Endodermal cell (in vitro differentiated cells): ENCODE data around the gene CDKN1A. TPM values are rescaled to one million over a fixed set of nuclear protein-coding genes. Genes with fewer than 3 reads are reported as not detected.

ENCODE experiments used
- DNase-seq: peaks from one replicate; pipeline ENCODE4 v3.0.0-alpha.2; 2017
- H3K27ac ChIP-seq: 2 replicates; pipeline ENCODE4 v1.5.1; 2013; ENCODE audit warnings: mild to moderate bottlenecking, low read depth, low read length, moderate library complexity
- H3K27me3 ChIP-seq: 2 replicates; pipeline ENCODE4 v1.6.1; 2013; ENCODE audit warnings: mild to moderate bottlenecking, low read length, moderate library complexity; ENCODE audit not compliant: insufficient read depth, control insufficient read depth, poor library complexity, severe bottlenecking
- H3K36me3 ChIP-seq: 2 replicates; pipeline ENCODE4 v1.7.0; 2013; ENCODE audit warnings: mild to moderate bottlenecking, low read length, moderate library complexity; ENCODE audit not compliant: control insufficient read depth, insufficient read depth
- H3K4me1 ChIP-seq: one replicate; pipeline ENCODE4 v1.7.0; 2013; ENCODE audit warnings: low read length; ENCODE audit not compliant: control insufficient read depth, insufficient read depth
- H3K4me3 ChIP-seq: 2 replicates; pipeline ENCODE4 v1.5.1; 2013; ENCODE audit warnings: mild to moderate bottlenecking, low read length, moderate library complexity
- H3K9ac ChIP-seq: 2 replicates; pipeline ENCODE4 v1.6.1; 2013; ENCODE audit warnings: mild to moderate bottlenecking, low read length, moderate library complexity; ENCODE audit not compliant: poor library complexity, severe bottlenecking; ENCODE audit errors: extremely low read depth
- H3K9me3 ChIP-seq: 2 replicates; pipeline ENCODE4 v1.6.1; 2013; ENCODE audit warnings: mild to moderate bottlenecking, low read length, moderate library complexity; ENCODE audit not compliant: control insufficient read depth
- H3K27ac Mint-ChIP-seq: 2 replicates; pipeline ENCODE4 v1.8.0; 2020; ENCODE audit warnings: mixed read lengths
- H3K27me3 Mint-ChIP-seq: 2 replicates; pipeline ENCODE4 v1.8.0; 2021; ENCODE audit warnings: mild to moderate bottlenecking, mixed read lengths; ENCODE audit not compliant: insufficient read depth
- H3K36me3 Mint-ChIP-seq: 2 replicates; pipeline ENCODE4 v1.8.0; 2020; ENCODE audit warnings: low read depth, mixed read lengths
- H3K4me1 Mint-ChIP-seq: 2 replicates; pipeline ENCODE4 v1.8.0; 2020; ENCODE audit warnings: mixed read lengths
- H3K4me3 Mint-ChIP-seq: 2 replicates; pipeline ENCODE4 v1.8.0; 2020; ENCODE audit warnings: mild to moderate bottlenecking, moderate library complexity, mixed read lengths
- H3K9me3 Mint-ChIP-seq: 2 replicates; pipeline ENCODE4 v1.8.0; 2020; ENCODE audit warnings: mild to moderate bottlenecking, mixed read lengths
- WGBS, 2 experiments: methylation state at CpG; one replicate each; pipeline versions ENCODE4 v1.1.5 to v1.1.7; 2013; ENCODE audit warnings: missing lambda C conversion rate in 2 of 2, mixed read lengths in 1 of 2; ENCODE audit not compliant: insufficient coverage in 1 of 2, insufficient read length in 1 of 2; 5-methylcytosine and 5-hydroxymethylcytosine counted together
- total RNA-seq, 2 donors: library from RNA; stranded (reverse); fragmentation: NEBNext Ultra II Directional in 1 of 2; extraction: Animal tissue kit (Norgen Biotek cat#: 25700) in 1 of 2; gene quantifications; 2 replicates in 1 of 2; 3 replicates in 1 of 2; pipeline ENCODE4 v1.2.1, GENCODE V29; 2021
- TF ChIP-seq, protein P1 (sequence below): fragments of 200-600 bp; sonication (generic); conservative IDR thresholded peaks from 2 replicates; pipeline ENCODE4 v1.5.0; 2021; ENCODE audit warnings: antibody characterized with exemption, mild to moderate bottlenecking

CDKN1A gene
- total RNA-seq, 2 donors from 2014 or later: 1.9 to 3.7 TPM

GRCh38 chr6:36714511-36714910, 36.0 kb downstream of the CDKN1A start:
- Histone ChIP-seq H3K9me3 (no peaks in the 10 kb centered on the region), H3K4me3 (no peak overlapping the region), H3K36me3 (no peaks in the 10 kb centered on the region), H3K27me3 (no peaks in the 10 kb centered on the region), H3K27ac (no peak overlapping the region), H3K4me1 (no peaks in the 10 kb centered on the region), H3K9ac (no peak overlapping the region)
- H3K9me3 Mint-ChIP-seq: no peaks in the 10 kb centered on the region
- no peak overlapping the region for H3K27ac Mint-ChIP-seq
- H3K36me3 Mint-ChIP-seq: no peaks in the 10 kb centered on the region
- H3K4me3 Mint-ChIP-seq: no peak overlapping the region
- peak; percentile 38 for DNase-seq
- H3K4me1 Mint-ChIP-seq: no peaks in the 10 kb centered on the region
- TF ChIP-seq, protein P1, sequence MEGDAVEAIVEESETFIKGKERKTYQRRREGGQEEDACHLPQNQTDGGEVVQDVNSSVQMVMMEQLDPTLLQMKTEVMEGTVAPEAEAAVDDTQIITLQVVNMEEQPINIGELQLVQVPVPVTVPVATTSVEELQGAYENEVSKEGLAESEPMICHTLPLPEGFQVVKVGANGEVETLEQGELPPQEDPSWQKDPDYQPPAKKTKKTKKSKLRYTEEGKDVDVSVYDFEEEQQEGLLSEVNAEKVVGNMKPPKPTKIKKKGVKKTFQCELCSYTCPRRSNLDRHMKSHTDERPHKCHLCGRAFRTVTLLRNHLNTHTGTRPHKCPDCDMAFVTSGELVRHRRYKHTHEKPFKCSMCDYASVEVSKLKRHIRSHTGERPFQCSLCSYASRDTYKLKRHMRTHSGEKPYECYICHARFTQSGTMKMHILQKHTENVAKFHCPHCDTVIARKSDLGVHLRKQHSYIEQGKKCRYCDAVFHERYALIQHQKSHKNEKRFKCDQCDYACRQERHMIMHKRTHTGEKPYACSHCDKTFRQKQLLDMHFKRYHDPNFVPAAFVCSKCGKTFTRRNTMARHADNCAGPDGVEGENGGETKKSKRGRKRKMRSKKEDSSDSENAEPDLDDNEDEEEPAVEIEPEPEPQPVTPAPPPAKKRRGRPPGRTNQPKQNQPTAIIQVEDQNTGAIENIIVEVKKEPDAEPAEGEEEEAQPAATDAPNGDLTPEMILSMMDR: no peak
- H3K27me3 Mint-ChIP-seq: no peaks in the 10 kb centered on the region
- WGBS, 2 experiments: 87 to 92% methylated on average over 7 to 10 of the region's 10 CpGs

GRCh38 chr6:36715469-36715868, 37.0 kb downstream of the CDKN1A start:
- Mint-ChIP-seq H3K9me3 (no peaks in the 10 kb centered on the region), H3K4me3 (no peak overlapping the region), H3K27me3 (no peaks in the 10 kb centered on the region), H3K27ac (no peak overlapping the region), H3K36me3 (no peaks in the 10 kb centered on the region), H3K4me1 (no peaks in the 10 kb centered on the region)
- Histone ChIP-seq H3K27ac (no peak overlapping the region), H3K4me3 (no peak overlapping the region), H3K27me3 (no peaks in the 10 kb centered on the region), H3K9me3 (no peaks in the 10 kb centered on the region), H3K36me3 (no peaks in the 10 kb centered on the region), H3K4me1 (no peaks in the 10 kb centered on the region), H3K9ac (no peak overlapping the region)
- DNase-seq: peak; percentile 50
- TF ChIP-seq, protein P1: no peak
- WGBS, 2 experiments: 72 to 84% methylated on average over 7 of the region's 7 CpGs

GRCh38 chr6:36716476-36717093, 38.1 kb downstream of the CDKN1A start:
- no peaks in the 10 kb centered on the region for H3K36me3 Mint-ChIP-seq
- H3K27ac ChIP-seq: no peak overlapping the region
- H3K27me3 ChIP-seq: no peaks in the 10 kb centered on the region
- no peaks in the 10 kb centered on the region for H3K9me3 Mint-ChIP-seq
- H3K4me3 ChIP-seq: no peak overlapping the region
- no peaks in the 10 kb centered on the region for H3K9me3 ChIP-seq
- H3K9ac ChIP-seq: no peak overlapping the region
- 81 to 90% methylated on average over 4 to 8 of the region's 8 CpGs for WGBS, 2 experiments
- H3K27ac Mint-ChIP-seq: no peak overlapping the region
- no peaks in the 10 kb centered on the region for H3K36me3 ChIP-seq
- no peaks in the 10 kb centered on the region for H3K27me3 Mint-ChIP-seq
- TF ChIP-seq, protein P1: no peak
- peak; percentile 35 for DNase-seq
- H3K4me3 Mint-ChIP-seq: no peak overlapping the region
- no peaks in the 10 kb centered on the region for H3K4me1 Mint-ChIP-seq
- no peaks in the 10 kb centered on the region for H3K4me1 ChIP-seq
